Keratinocyte (primary cell): ENCODE data around the gene ANKAR. TPM values are rescaled to one million over a fixed set of nuclear protein-coding genes. Genes with fewer than 3 reads are reported as not detected.

Source experiments
- DNase-seq: peaks from one replicate; pipeline ENCODE4 v3.0.0-alpha.2; 2011; ENCODE audit warnings: low read depth, missing footprints, low spot score
- FAIRE-seq: peaks from 2 replicates; lab custom pipeline; 2011; peaks lifted over from hg19 to GRCh38; lab: Jason Lieb, UNC
- H2AFZ ChIP-seq: 2 replicates; pipeline ENCODE4 v1.6.0; 2012; ENCODE audit warnings: low read length, control low read depth, inconsistent platforms; ENCODE audit not compliant: control insufficient read depth
- H3K27ac ChIP-seq: 2 replicates; pipeline ENCODE4 v1.5.1; 2011; ENCODE audit warnings: low read length; ENCODE audit not compliant: control insufficient read depth, insufficient read depth
- H3K27me3 ChIP-seq: 3 replicates; pipeline ENCODE4 v1.6.0; 2011; ENCODE audit warnings: low read length; ENCODE audit not compliant: control insufficient read depth, insufficient read depth; ENCODE audit errors: extremely low read depth
- H3K36me3 ChIP-seq, 2 experiments: 2 replicates in 1 of 2; 3 replicates in 1 of 2; pipeline ENCODE4 v1.5.1; 2011; ENCODE audit warnings: low read length in 2 of 2, mild to moderate bottlenecking in 1 of 2; ENCODE audit not compliant: control insufficient read depth in 2 of 2, insufficient read depth in 2 of 2; ENCODE audit errors: extremely low read depth in 1 of 2
- H3K4me1 ChIP-seq: 3 replicates; pipeline ENCODE4 v1.5.1; 2011; ENCODE audit warnings: low read length; ENCODE audit not compliant: control insufficient read depth, insufficient read depth; ENCODE audit errors: extremely low read depth
- H3K4me2 ChIP-seq: 3 replicates; pipeline ENCODE4 v1.6.0; 2011; ENCODE audit warnings: low read depth, low read length; ENCODE audit not compliant: control insufficient read depth, insufficient read depth; ENCODE audit errors: extremely low read depth
- H3K4me3 ChIP-seq, 3 experiments: fragments of 200-600 bp in 1 of 3; sonication (generic) in 1 of 3; 2 replicates in 2 of 3; 3 replicates in 1 of 3; pipeline ENCODE4 v1.5.1; 2011 to 2016; ENCODE audit warnings: low read length in 3 of 3, mild to moderate bottlenecking in 3 of 3, control low read depth in 2 of 3, inconsistent platforms in 1 of 3, low read depth in 1 of 3, mixed read lengths in 1 of 3, mixed run types in 1 of 3, moderate library complexity in 1 of 3; ENCODE audit not compliant: control insufficient read depth in 2 of 3, insufficient read depth in 2 of 3; ENCODE audit errors: extremely low read depth in 1 of 3
- H3K79me2 ChIP-seq: 2 replicates; pipeline ENCODE4 v1.6.0; 2012; ENCODE audit warnings: low read length; ENCODE audit not compliant: control insufficient read depth, insufficient read depth
- H3K9ac ChIP-seq: 3 replicates; pipeline ENCODE4 v1.6.0; 2011; ENCODE audit warnings: low read length; ENCODE audit not compliant: control insufficient read depth, insufficient read depth; ENCODE audit errors: extremely low read depth
- H3K9me1 ChIP-seq: 3 replicates; pipeline ENCODE4 v1.6.0; 2011; ENCODE audit warnings: low read length; ENCODE audit not compliant: control insufficient read depth, insufficient read depth; ENCODE audit errors: extremely low read depth
- H3K9me3 ChIP-seq: 2 replicates; pipeline ENCODE4 v1.5.1; 2012; ENCODE audit warnings: low read depth, low read length; ENCODE audit not compliant: control insufficient read depth
- H4K20me1 ChIP-seq: 3 replicates; pipeline ENCODE4 v1.6.0; 2011; ENCODE audit warnings: low read length; ENCODE audit not compliant: control insufficient read depth, insufficient read depth; ENCODE audit errors: extremely low read depth
- CTCF ChIP-seq, 3 experiments: IDR thresholded peaks in 1 of 3; conservative IDR thresholded peaks in 1 of 3; optimal IDR thresholded peaks in 1 of 3; 2 replicates in 2 of 3; 3 replicates in 1 of 3; pipeline versions ENCODE3 to v1.5.1; 2011; ENCODE audit warnings: low read length in 3 of 3, mild to moderate bottlenecking in 3 of 3, moderate library complexity in 2 of 3, control low read depth in 1 of 3, inconsistent platforms in 1 of 3; ENCODE audit not compliant: insufficient read depth in 2 of 3; ENCODE audit errors: extremely low read depth in 1 of 3
- EZH2 ChIP-seq: IDR thresholded peaks from one replicate; pipeline ENCODE4 v1.6.1; 2012; ENCODE audit warnings: inconsistent platforms, mild to moderate bottlenecking, low read length, moderate library complexity
- dilution Hi-C: fragments of 300-500 bp; cut with MboI; formaldehyde crosslinking; loops from one replicate; pipeline ENCODE4 v1.7.0; 2020; ENCODE audit warnings: low sequenced_read_pairs; ENCODE audit not compliant: extremely low pct_ligation_motif_present
- polyA plus RNA-seq, 5 experiments: library from polyadenylated mRNA; depleted of rRNA in 3 of 5; stranded (reverse) in 3 of 5; stranded (forward) in 1 of 5; unstranded in 1 of 5; fragments of >200 nt; gene quantifications; 1 replicate in 1 of 5; 2 replicates in 3 of 5; 3 replicates in 1 of 5; pipeline versions ENCODE4 v1.2.1 to v1.2.3, GENCODE V29; 2011 to 2012; ENCODE audit warnings: missing spikeins in 2 of 5, low read depth in 1 of 5, low replicate concordance in 1 of 5

The ANKAR gene
- polyA plus RNA-seq, 1 donor (not counting 4 experiments of a cell fraction or from before 2014, with no cell fraction given) = 1.6 TPM

GRCh38 chr2:189658306-189659212 is 15.9 kb upstream of the ANKAR start:
- DNase-seq (no peak), FAIRE-seq (no peak)
- Histone ChIP-seq H3K9me3 (no peaks in the 10 kb centered on the region), H3K4me1 (peaks cover 4% of the 10 kb centered on the region), H3K4me2 (no peak overlapping the region), H3K4me3 (no peak overlapping the region), H3K9me1 (no peaks in the 10 kb centered on the region), H3K9ac (no peak overlapping the region), H2AFZ (no peak overlapping the region), H3K27ac (no peak overlapping the region), H3K79me2 (peaks cover 20% of the 10 kb centered on the region), H3K27me3 (no peaks in the 10 kb centered on the region), H4K20me1 (no peaks in the 10 kb centered on the region), H3K36me3 (no peaks in the 10 kb centered on the region)
- no peak for TF ChIP-seq CTCF (optimal IDR thresholded peaks at IDR 0.05 in 1 of 3, IDR thresholded peaks at IDR 0.05 in 1 of 3, conservative IDR thresholded peaks at IDR 0.05 in 1 of 3; ENCODE audit: extremely low read depth in 1 of 3, insufficient read depth in 2 of 3, low read length in 3 of 3)
- no peak for TF ChIP-seq EZH2
- dilution Hi-C loops = no loop called here

DNA sequence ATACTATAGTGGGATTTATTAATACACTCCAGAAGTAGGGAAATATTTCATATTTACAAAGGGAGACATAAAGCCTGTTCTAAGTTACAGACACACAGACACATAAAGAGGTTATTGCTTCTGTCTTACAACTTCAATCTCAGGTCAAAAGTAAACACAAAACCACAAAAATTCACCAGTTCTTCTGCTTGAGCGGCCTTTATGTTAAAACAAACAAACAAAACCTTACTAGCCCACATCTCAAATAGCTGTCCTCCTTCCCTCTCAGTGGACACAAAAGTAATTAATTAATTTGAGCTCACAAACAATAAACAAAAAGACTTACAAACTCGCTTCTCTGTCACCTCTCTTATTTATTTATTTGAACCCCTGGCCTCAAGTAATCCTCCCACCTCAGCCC is 14.7 kb upstream of the ANKAR start:
- Histone ChIP-seq H3K4me2 (no peak overlapping the region), H3K9ac (no peak overlapping the region), H4K20me1 (no peaks in the 10 kb centered on the region), H2AFZ (no peak overlapping the region), H3K27ac (no peak overlapping the region), H3K27me3 (no peaks in the 10 kb centered on the region), H3K36me3 (no peaks in the 10 kb centered on the region), H3K4me3 (no peak overlapping the region), H3K9me3 (no peaks in the 10 kb centered on the region), H3K9me1 (no peaks in the 10 kb centered on the region), H3K4me1 (peaks cover 4% of the 10 kb centered on the region), H3K79me2 (peaks cover 25% of the 10 kb centered on the region)
- DNase-seq (no peak), FAIRE-seq (no peak)
- dilution Hi-C loops = no loop called here
- TF ChIP-seq CTCF (optimal IDR thresholded peaks at IDR 0.05 in 1 of 3, IDR thresholded peaks at IDR 0.05 in 1 of 3, conservative IDR thresholded peaks at IDR 0.05 in 1 of 3; ENCODE audit: extremely low read depth in 1 of 3, insufficient read depth in 2 of 3, low read length in 3 of 3) = no peak
- TF ChIP-seq EZH2 = no peak
